Panc1 (cell line): ENCODE measurements around the gene NNMT.

Source experiments
- CTCF ChIP-seq: fragments of 450-650 bp; IDR thresholded peaks from 2 replicates; pipeline ENCODE4 v1.5.1; 2017; ENCODE audit warnings: mild to moderate bottlenecking
- POLR2AphosphoS5 ChIP-seq: IDR thresholded peaks from 2 replicates; pipeline ENCODE4 v1.6.1; 2012; ENCODE audit warnings: mild to moderate bottlenecking, low read depth, low read length, moderate library complexity

- no peak for TF ChIP-seq CTCF
- TF ChIP-seq POLR2AphosphoS5: no peak
These were observed 63.1 kb downstream of the NNMT start for GRCh38 chr11:114359342-114359741.
